Muscle of leg (tissue), 11 donors: ENCODE results near the gene IP6K1. TPM values are rescaled to one million over a fixed set of nuclear protein-coding genes. Genes with fewer than 3 reads are reported as not detected.
"Not testable (repeated sequence)": the region's sequence is repeated elsewhere in the genome, so short reads cannot be mapped to it uniquely, and the experiment has no call there.

Source experiments
- DNase-seq: peaks from one replicate; pipeline ENCODE4 v3.0.0; 2013
- H3K27ac ChIP-seq: one replicate; pipeline ENCODE4 v1.5.1; 2013; ENCODE audit warnings: mild to moderate bottlenecking, low read length, control low read depth
- H3K27me3 ChIP-seq: one replicate; pipeline ENCODE4 v1.6.1; 2013; ENCODE audit warnings: low read length; ENCODE audit not compliant: control insufficient read depth, insufficient read depth
- H3K36me3 ChIP-seq: one replicate; pipeline ENCODE4 v1.6.1; 2013; ENCODE audit warnings: low read length; ENCODE audit not compliant: control insufficient read depth, insufficient read depth
- H3K4me1 ChIP-seq: one replicate; pipeline ENCODE4 v1.6.1; 2013; ENCODE audit warnings: low read length; ENCODE audit not compliant: control insufficient read depth, insufficient read depth
- H3K4me3 ChIP-seq: one replicate; pipeline ENCODE4 v1.5.1; 2013; ENCODE audit warnings: low read length, control low read depth
- H3K9me3 ChIP-seq: replicated peaks from 2 replicates; pipeline ENCODE4 v1.6.1; 2013; ENCODE audit warnings: low read depth, low read length; ENCODE audit not compliant: control insufficient read depth
- WGBS: methylation state at CpG from one replicate; pipeline ENCODE4 v1.1.5; 2013; ENCODE audit warnings: missing lambda C conversion rate; ENCODE audit not compliant: insufficient coverage; 5-methylcytosine and 5-hydroxymethylcytosine counted together
- polyA plus RNA-seq, 8 donors: library from polyadenylated mRNA; unstranded; fragments of 120-200 nt; gene quantifications; one replicate each; pipeline versions ENCODE4 v1.2.1 to v1.2.3, GENCODE V29; 2013; ENCODE audit warnings: inconsistent platforms in 1 of 8, low replicate concordance in 1 of 8; ENCODE audit not compliant: insufficient read length in 8 of 8, insufficient read depth in 1 of 8
- total RNA-seq: library from RNA; stranded (reverse); fragments of 120-200 nt; gene quantifications from one replicate; pipeline ENCODE4 v1.2.4, GENCODE V29; 2013

The IP6K1 gene
- total and polyA plus RNA-seq, 9 donors: 12.6 to 27.2 (median 22.7) TPM

GRCh38 chr3:49785565-49786356, 581 bp downstream of the IP6K1 start:
- DNase-seq: peak; percentile 52
- H3K27ac ChIP-seq: peak overlapping the region; percentile 71
- H3K4me3 ChIP-seq: peak overlapping the region; percentile 54
- peaks cover 21% of the 10 kb centered on the region for H3K36me3 ChIP-seq
- H3K9me3 ChIP-seq: no peaks in the 10 kb centered on the region
- no peaks in the 10 kb centered on the region for H3K27me3 ChIP-seq
- peaks cover 15% of the 10 kb centered on the region for H3K4me1 ChIP-seq
- WGBS: under 1% methylated on average over 47 of the region's 50 CpGs

GRCh38 chr3:49782277-49782676, 4.1 kb downstream of the IP6K1 start:
- WGBS: 90% methylated on average over 6 of the region's 9 CpGs
- H3K27ac ChIP-seq, H3K27me3 ChIP-seq, DNase-seq, H3K4me3 ChIP-seq, H3K9me3 ChIP-seq: not testable (repeated sequence)
- H3K4me1 ChIP-seq: peaks cover 15% of the 10 kb centered on the region
- H3K36me3 ChIP-seq: peaks cover 21% of the 10 kb centered on the region

GRCh38 chr3:49781415-49782199, 4.7 kb downstream of the IP6K1 start:
- Histone ChIP-seq H3K4me1 (peaks cover 8% of the 10 kb centered on the region), H3K36me3 (peaks cover 21% of the 10 kb centered on the region)
- DNase-seq: no peak

GRCh38 chr3:49780975-49781365, 5.4 kb downstream of the IP6K1 start:
- H3K4me3 ChIP-seq, DNase-seq, H3K4me1 ChIP-seq, H3K27ac ChIP-seq, H3K9me3 ChIP-seq, H3K27me3 ChIP-seq: not testable (repeated sequence)
- 100% methylated on average over 1 of the region's 9 CpGs for WGBS
- peaks cover 21% of the 10 kb centered on the region for H3K36me3 ChIP-seq

More at GRCh38 chr3:49781415-49782199, 4.7 kb downstream of the IP6K1 start:
- Histone ChIP-seq H3K9me3 (no peaks in the 10 kb centered on the region), H3K4me3 (no peak overlapping the region), H3K27me3 (no peaks in the 10 kb centered on the region), H3K27ac (no peak overlapping the region)
- WGBS: 75% methylated on average over 3 of the region's 5 CpGs

- H3K36me3 ChIP-seq: peaks cover 21% of the 10 kb centered on the region
- H3K4me3 ChIP-seq: no peak overlapping the region
- no peak overlapping the region for H3K27ac ChIP-seq
- 95% methylated on average over 2 of the region's 4 CpGs for WGBS
- H3K9me3 ChIP-seq: no peaks in the 10 kb centered on the region
- no peaks in the 10 kb centered on the region for H3K27me3 ChIP-seq
- DNase-seq: no peak
- peaks cover 8% of the 10 kb centered on the region for H3K4me1 ChIP-seq
Measured at GRCh38 chr3:49780080-49780974, 6.0 kb downstream of the IP6K1 start.

GRCh38 chr3:49779358-49780079, 6.8 kb downstream of the IP6K1 start:
- H3K4me1 ChIP-seq: peaks cover 3% of the 10 kb centered on the region
- no peak overlapping the region for H3K27ac ChIP-seq
- WGBS: 92% methylated on average over 3 of the region's 5 CpGs
- no peaks in the 10 kb centered on the region for H3K9me3 ChIP-seq
- H3K27me3 ChIP-seq: no peaks in the 10 kb centered on the region
- no peak for DNase-seq
- peaks cover 19% of the 10 kb centered on the region for H3K36me3 ChIP-seq
- no peak overlapping the region for H3K4me3 ChIP-seq

- not testable (repeated sequence) for H3K36me3 ChIP-seq, DNase-seq, H3K27ac ChIP-seq, H3K9me3 ChIP-seq, H3K4me3 ChIP-seq, H3K4me1 ChIP-seq, H3K27me3 ChIP-seq
- WGBS: 83% methylated on average over 7 of the region's 8 CpGs
Measured at GRCh38 chr3:49776101-49776500, 10.2 kb downstream of the IP6K1 start.

- Histone ChIP-seq H3K9me3 (no peaks in the 10 kb centered on the region), H3K4me3 (no peak overlapping the region), H3K4me1 (no peaks in the 10 kb centered on the region), H3K36me3 (peaks cover 3% of the 10 kb centered on the region), H3K27ac (no peak overlapping the region), H3K27me3 (no peaks in the 10 kb centered on the region)
- DNase-seq: no peak
- no CpG with 5 or more reads among the region's 3 CpGs for WGBS
Measured at GRCh38 chr3:49775538-49775937, 10.8 kb downstream of the IP6K1 start.

GRCh38 chr3:49772703-49773102, 13.6 kb downstream of the IP6K1 start:
- Histone ChIP-seq H3K4me3 (no peak overlapping the region), H3K4me1 (no peaks in the 10 kb centered on the region), H3K27me3 (no peaks in the 10 kb centered on the region), H3K36me3 (peaks cover 7% of the 10 kb centered on the region), H3K27ac (no peak overlapping the region), H3K9me3 (no peaks in the 10 kb centered on the region)
- no peak for DNase-seq
- no CpG with 5 or more reads among the region's 2 CpGs for WGBS
